Activated naive CD4-positive, alpha-beta T cell treated with anti-CD3 and anti-CD28 coated beads, Interleukin-2, amount 50 U/mL, for 72 hours (primary cell): Measurements from ENCODE around the gene IRF8. TPM values are rescaled to one million over a fixed set of nuclear protein-coding genes. Genes with fewer than 3 reads are reported as not detected.

Experiments
- ATAC-seq, 2 donors: fragments of 150-1000 bp; cut with Tn5 transposase; 2 replicates each; pipeline ENCODE4 v1.10.0; 2021; ENCODE audit warnings: mild to moderate bottlenecking in 2 of 2, moderate library complexity in 2 of 2
- DNase-seq, 2 donors: peaks; one replicate each; pipeline ENCODE4 v3.0.0; 2021 to 2022; ENCODE audit warnings: low spot score in 2 of 2
- H3K27ac Mint-ChIP-seq, 2 donors: one replicate each; pipeline ENCODE4 v1.8.0; 2022; ENCODE audit warnings: mild to moderate bottlenecking in 2 of 2, mixed read lengths in 2 of 2
- H3K36me3 Mint-ChIP-seq, 2 donors: one replicate each; pipeline ENCODE4 v1.8.0; 2022; ENCODE audit warnings: mixed read lengths in 2 of 2
- H3K9me3 Mint-ChIP-seq, 2 donors: one replicate each; pipeline ENCODE4 v1.8.0; 2022; ENCODE audit warnings: mixed read lengths in 2 of 2
- total RNA-seq, 2 donors: library from RNA; stranded (reverse); gene quantifications; one replicate each; pipeline ENCODE4 v1.2.3, GENCODE V29; 2022

IRF8 gene
- total RNA-seq, 2 donors from 2014 or later: 150 to 184 TPM

GRCh38 chr16:85880861-85881260 lies 18.1 kb upstream of the IRF8 start:
- peaks cover 0 to 13% of the 10 kb centered on the region in 2 donors for H3K36me3 Mint-ChIP-seq
- DNase-seq (no peak), ATAC-seq (no peak)
- H3K9me3 Mint-ChIP-seq: no peaks in the 10 kb centered on the region
- H3K27ac Mint-ChIP-seq: no peak overlapping the region

GRCh38 chr16:85881436-85881835 lies 17.5 kb upstream of the IRF8 start:
- Mint-ChIP-seq H3K36me3 (peaks cover 0 to 9% of the 10 kb centered on the region in 2 donors), H3K27ac (no peak overlapping the region)
- no peak for ATAC-seq

GRCh38 chr16:85882181-85882810 lies 16.7 kb upstream of the IRF8 start:
- DNase-seq: no peak
- no peak overlapping the region for H3K27ac Mint-ChIP-seq
- H3K36me3 Mint-ChIP-seq: peaks cover 0 to under 1% of the 10 kb centered on the region in 2 donors
- ATAC-seq: peak in 1 of 2 donors; percentile 53
- peaks cover 0 to 1% of the 10 kb centered on the region in 2 donors for H3K9me3 Mint-ChIP-seq

More at GRCh38 chr16:85881436-85881835, 17.5 kb upstream of the IRF8 start:
- H3K9me3 Mint-ChIP-seq: no peaks in the 10 kb centered on the region
- DNase-seq: no peak

- peaks cover 0 to 8% of the 10 kb centered on the region in 2 donors for H3K9me3 Mint-ChIP-seq
- no peaks in the 10 kb centered on the region for H3K36me3 Mint-ChIP-seq
- DNase-seq (peak in 1 of 2 donors; percentile 41), ATAC-seq (no peak)
- H3K27ac Mint-ChIP-seq: no peak overlapping the region
Observed at GRCh38 chr16:85883813-85884212, 15.1 kb upstream of the IRF8 start.

- Mint-ChIP-seq H3K27ac (no peak overlapping the region), H3K9me3 (peaks cover 0 to 8% of the 10 kb centered on the region in 2 donors), H3K36me3 (no peaks in the 10 kb centered on the region)
- DNase-seq (peak in 1 of 2 donors; percentile 20), ATAC-seq (no peak)
Observed at GRCh38 chr16:85884808-85885463, 14.0 kb upstream of the IRF8 start.

- no peak for ATAC-seq
- H3K36me3 Mint-ChIP-seq: no peaks in the 10 kb centered on the region
- H3K9me3 Mint-ChIP-seq: peaks cover 0 to 8% of the 10 kb centered on the region in 2 donors
Observed at GRCh38 chr16:85885537-85885936, 13.4 kb upstream of the IRF8 start.

GRCh38 chr16:85888405-85889331 lies 10.3 kb upstream of the IRF8 start:
- ATAC-seq (peak; percentile 92 to 94), DNase-seq (peak; percentile 41 to 58)
- Mint-ChIP-seq H3K36me3 (no peaks in the 10 kb centered on the region), H3K9me3 (peaks cover 0 to 8% of the 10 kb centered on the region in 2 donors), H3K27ac (peak overlapping the region; percentile 84 to 89)

More at GRCh38 chr16:85885537-85885936, 13.4 kb upstream of the IRF8 start:
- H3K27ac Mint-ChIP-seq: no peak overlapping the region
- DNase-seq: no peak

GRCh38 chr16:85891033-85891775 lies 7.8 kb upstream of the IRF8 start:
- Mint-ChIP-seq H3K9me3 (peaks cover 0 to 8% of the 10 kb centered on the region in 2 donors), H3K27ac (no peak overlapping the region), H3K36me3 (no peaks in the 10 kb centered on the region)
- no peak for ATAC-seq
- no peak for DNase-seq

GRCh38 chr16:85891776-85892166 lies 7.2 kb upstream of the IRF8 start:
- ATAC-seq: no peak
- peak in 1 of 2 donors; percentile 21 for DNase-seq
- H3K27ac Mint-ChIP-seq: no peak overlapping the region
- peaks cover 0 to 8% of the 10 kb centered on the region in 2 donors for H3K9me3 Mint-ChIP-seq
- no peaks in the 10 kb centered on the region for H3K36me3 Mint-ChIP-seq

GRCh38 chr16:85892760-85893159 lies 6.2 kb upstream of the IRF8 start:
- no peaks in the 10 kb centered on the region for H3K36me3 Mint-ChIP-seq
- peaks cover 0 to 2% of the 10 kb centered on the region in 2 donors for H3K9me3 Mint-ChIP-seq
- no peak overlapping the region for H3K27ac Mint-ChIP-seq
- ATAC-seq: no peak
- no peak for DNase-seq

- no peaks in the 10 kb centered on the region for H3K9me3 Mint-ChIP-seq
- peaks cover 5 to 6% of the 10 kb centered on the region in 2 donors for H3K36me3 Mint-ChIP-seq
- ATAC-seq: no peak
- DNase-seq: peak in 1 of 2 donors; percentile 50
- no peak overlapping the region for H3K27ac Mint-ChIP-seq
Observed at GRCh38 chr16:85894266-85894665, 4.7 kb upstream of the IRF8 start.

GRCh38 chr16:85897382-85897781 lies 1.6 kb upstream of the IRF8 start:
- no peak for DNase-seq
- no peaks in the 10 kb centered on the region for H3K9me3 Mint-ChIP-seq
- peak overlapping the region in 1 of 2 donors; percentile 91 for H3K27ac Mint-ChIP-seq

GRCh38 chr16:85899444-85899843 lies 482 bp downstream of the IRF8 start:
- no peak for DNase-seq
- Mint-ChIP-seq H3K9me3 (no peaks in the 10 kb centered on the region), H3K36me3 (peaks cover 57 to 58% of the 10 kb centered on the region in 2 donors), H3K27ac (peak overlapping the region; percentile 92 to 98)
- no peak for ATAC-seq

More at GRCh38 chr16:85897382-85897781, 1.6 kb upstream of the IRF8 start:
- peaks cover 36 to 38% of the 10 kb centered on the region in 2 donors for H3K36me3 Mint-ChIP-seq
- ATAC-seq: peak in 1 of 2 donors; percentile 7

- ATAC-seq: no peak
- Mint-ChIP-seq H3K36me3 (peaks cover 64 to 66% of the 10 kb centered on the region in 2 donors), H3K27ac (peak overlapping the region; percentile 92 to 98), H3K9me3 (no peaks in the 10 kb centered on the region)
- DNase-seq: peak in 1 of 2 donors; percentile 46
Observed at GRCh38 chr16:85900027-85900792, 1.2 kb downstream of the IRF8 start.

GRCh38 chr16:85901110-85901509 lies 2.1 kb downstream of the IRF8 start:
- H3K9me3 Mint-ChIP-seq: no peaks in the 10 kb centered on the region
- DNase-seq: peak in 1 of 2 donors; percentile 31
- H3K27ac Mint-ChIP-seq: peak overlapping the region; percentile 68 to 92
- peaks cover 73 to 75% of the 10 kb centered on the region in 2 donors for H3K36me3 Mint-ChIP-seq
- no peak for ATAC-seq
